GM23338 (cell line): ENCODE results near the gene IL9. TPM values are rescaled to one million over a fixed set of nuclear protein-coding genes. Genes with fewer than 3 reads are reported as not detected.

ENCODE experiments used
- ATAC-seq: fragments of 200-7000 bp; cut with Tn5 transposase; 3 replicates; pipeline ENCODE4 v1.9.1; 2020
- DNase-seq: peaks from one replicate; pipeline ENCODE4 v3.0.0-alpha.2; 2015; ENCODE audit warnings: low spot score
- H2AFZ ChIP-seq: fragments of 200-600 bp; sonication (generic); 2 replicates; pipeline ENCODE4 v1.8.0; 2016; ENCODE audit warnings: antibody characterized with exemption, mild to moderate bottlenecking, moderate library complexity
- H3F3A ChIP-seq: fragments of 200-600 bp; sonication (generic); replicated peaks from 2 replicates; pipeline ENCODE4 v1.8.0; 2017; ENCODE audit warnings: antibody characterized with exemption, mixed run types, low read depth
- H3K27ac ChIP-seq: fragments of 200-600 bp; sonication (generic); 2 replicates; pipeline ENCODE4 v1.6.1; 2016; ENCODE audit warnings: low read depth
- H3K27me3 ChIP-seq: fragments of 200-600 bp; sonication (generic); 2 replicates; pipeline ENCODE4 v1.8.0; 2016; ENCODE audit warnings: mild to moderate bottlenecking, mixed run types, moderate library complexity; ENCODE audit not compliant: insufficient read depth
- H3K36me3 ChIP-seq: fragments of 200-600 bp; sonication (generic); 2 replicates; pipeline ENCODE4 v1.8.0; 2016; ENCODE audit warnings: mild to moderate bottlenecking; ENCODE audit not compliant: insufficient read depth
- H3K4me1 ChIP-seq: fragments of 200-600 bp; sonication (generic); 2 replicates; pipeline ENCODE4 v1.8.0; 2016; ENCODE audit warnings: mild to moderate bottlenecking, moderate library complexity; ENCODE audit not compliant: insufficient read depth
- H3K4me2 ChIP-seq: fragments of 200-600 bp; sonication (generic); 2 replicates; pipeline ENCODE4 v1.7.1; 2017; ENCODE audit warnings: mixed run types
- H3K4me3 ChIP-seq: fragments of 200-600 bp; sonication (generic); 2 replicates; pipeline ENCODE4 v1.6.1; 2016; ENCODE audit warnings: mixed run types
- H3K79me2 ChIP-seq: fragments of 200-600 bp; sonication (generic); replicated peaks from 2 replicates; pipeline ENCODE4 v1.8.0; 2017; ENCODE audit warnings: mild to moderate bottlenecking; ENCODE audit not compliant: insufficient read depth
- H3K9me2 ChIP-seq: fragments of 200-600 bp; sonication (generic); 2 replicates; pipeline ENCODE4 v1.8.0; 2017; ENCODE audit not compliant: insufficient read depth
- H4K20me1 ChIP-seq: fragments of 200-600 bp; sonication (generic); replicated peaks from 2 replicates; pipeline ENCODE4 v1.8.0; 2017; ENCODE audit warnings: mild to moderate bottlenecking; ENCODE audit not compliant: insufficient read depth
- H3K27ac Mint-ChIP-seq: 2 replicates; pipeline ENCODE4 v1.8.0; 2020; ENCODE audit warnings: inconsistent platforms, mild to moderate bottlenecking, moderate library complexity, mixed read lengths
- H3K27me3 Mint-ChIP-seq: 3 replicates; pipeline ENCODE4 v1.8.0; 2022; ENCODE audit warnings: low read depth, mild to moderate bottlenecking, moderate library complexity, mixed read lengths, inconsistent platforms; ENCODE audit not compliant: insufficient read depth, poor library complexity
- H3K36me3 Mint-ChIP-seq: 3 replicates; pipeline ENCODE4 v1.8.0; 2021; ENCODE audit warnings: low read depth, mild to moderate bottlenecking, inconsistent platforms, moderate library complexity, mixed read lengths
- H3K4me1 Mint-ChIP-seq: 3 replicates; pipeline ENCODE4 v1.8.0; 2020; ENCODE audit warnings: mild to moderate bottlenecking, inconsistent platforms, mixed read lengths
- H3K4me3 Mint-ChIP-seq: 3 replicates; pipeline ENCODE4 v1.8.0; 2021; ENCODE audit warnings: moderate library complexity, mild to moderate bottlenecking, inconsistent platforms, mixed read lengths
- H3K9me3 Mint-ChIP-seq: 3 replicates; pipeline ENCODE4 v1.8.0; 2020; ENCODE audit warnings: moderate library complexity, mild to moderate bottlenecking, inconsistent platforms, mixed read lengths
- CREB1 ChIP-seq: fragments of 250-450 bp; sonication (Bioruptor Pico); IDR thresholded peaks from 2 replicates; pipeline ENCODE4 v1.5.0; 2020; ENCODE audit warnings: low read depth, mild to moderate bottlenecking, moderate library complexity
- ETS1 ChIP-seq: IDR thresholded peaks from 2 replicates; pipeline ENCODE4 v1.6.1; 2016; ENCODE audit warnings: antibody characterized with exemption
- EZH2 ChIP-seq: fragments of 200-600 bp; sonication (generic); IDR thresholded peaks from one replicate; pipeline ENCODE4 v1.8.0; 2017; ENCODE audit warnings: antibody characterized with exemption, mild to moderate bottlenecking, low read depth; ENCODE audit not compliant: unreplicated experiment
- EZH2phosphoT487 ChIP-seq: fragments of 200-600 bp; sonication (generic); IDR thresholded peaks from one replicate; pipeline ENCODE4 v1.8.1; 2018; ENCODE audit warnings: antibody characterized with exemption; ENCODE audit not compliant: unreplicated experiment
- JUNB ChIP-seq: IDR thresholded peaks from one replicate; pipeline ENCODE4 v1.6.1; 2016; ENCODE audit warnings: antibody characterized with exemption; ENCODE audit not compliant: unreplicated experiment
- NANOG ChIP-seq: IDR thresholded peaks from 2 replicates; pipeline ENCODE4 v1.6.1; 2016; ENCODE audit warnings: antibody characterized with exemption, borderline replicate concordance
- POLR2AphosphoS5 ChIP-seq: IDR thresholded peaks from 2 replicates; pipeline ENCODE4 v1.6.1; 2016; ENCODE audit warnings: antibody characterized with exemption, low read depth
- REST ChIP-seq: IDR thresholded peaks from one replicate; pipeline ENCODE4 v1.6.1; 2018; ENCODE audit warnings: antibody characterized with exemption; ENCODE audit not compliant: unreplicated experiment
- STAT1 ChIP-seq: IDR thresholded peaks from one replicate; pipeline ENCODE4 v1.6.1; 2016; ENCODE audit warnings: antibody characterized with exemption; ENCODE audit not compliant: unreplicated experiment
- ZNF114 ChIP-seq: fragments of 250-450 bp; sonication (Bioruptor Pico); IDR thresholded peaks from 2 replicates; pipeline ENCODE4 v1.5.0; 2020; ENCODE audit warnings: mild to moderate bottlenecking, moderate library complexity
- ZNF331 ChIP-seq: fragments of 250-450 bp; sonication (Bioruptor Pico); IDR thresholded peaks from 2 replicates; pipeline ENCODE4 v1.5.0; 2020; ENCODE audit warnings: low read depth, mild to moderate bottlenecking, moderate library complexity
- ZNF462 ChIP-seq: fragments of 250-450 bp; sonication (Bioruptor Pico); IDR thresholded peaks from 2 replicates; pipeline ENCODE4 v1.5.0; 2020; ENCODE audit warnings: mild to moderate bottlenecking, moderate library complexity
- polyA plus RNA-seq: library from polyadenylated mRNA; unstranded; fragments of >200 nt; fragmentation: Nextera tagmentation; extraction: Ambion mirVana; gene quantifications from 2 replicates; pipeline ENCODE4 v1.2.1, GENCODE V29; 2016
- total RNA-seq: library from RNA; depleted of rRNA; stranded (reverse); fragments of >200 nt; shearing (Covaris generic); gene quantifications from 2 replicates; pipeline ENCODE4 v1.2.3, GENCODE V29; 2014
- TF ChIP-seq, protein P1 (sequence below), 2 experiments: fragments of 200-600 bp in 1 of 2; sonication (generic) in 1 of 2; conservative IDR thresholded peaks; 2 replicates each; pipeline versions ENCODE4 v1.5.1 to v1.6.1; 2016 to 2017; ENCODE audit warnings: antibody characterized with exemption in 2 of 2, low read depth in 2 of 2, mild to moderate bottlenecking in 2 of 2, moderate library complexity in 1 of 2

Gene IL9
- total and polyA plus RNA-seq, 2 experiments from 2014 or later: not detected

GRCh38 chr5:135901633-135902032 is 6.0 kb upstream of the IL9 start:
- Mint-ChIP-seq H3K36me3 (no peaks in the 10 kb centered on the region), H3K9me3 (no peaks in the 10 kb centered on the region), H3K4me3 (no peak overlapping the region), H3K27me3 (peaks cover 2% of the 10 kb centered on the region), H3K27ac (no peak overlapping the region), H3K4me1 (no peaks in the 10 kb centered on the region)
- ATAC-seq (no peak), DNase-seq (no peak)
- Histone ChIP-seq H3K36me3 (no peaks in the 10 kb centered on the region), H3K4me2 (no peak overlapping the region), H3K27ac (no peak overlapping the region), H3K4me1 (no peaks in the 10 kb centered on the region), H3K4me3 (no peak overlapping the region), H2AFZ (no peak overlapping the region), H3F3A (no peaks in the 10 kb centered on the region), H3K79me2 (no peaks in the 10 kb centered on the region), H3K27me3 (no peaks in the 10 kb centered on the region), H4K20me1 (0 out of 2 replicates have a peak, but pooled peaks cover 3% of the 10 kb centered on the region), H3K9me2 (no peaks in the 10 kb centered on the region)
- TF ChIP-seq EZH2 (no peak), EZH2phosphoT487 (no peak), ZNF331 (no peak), STAT1 (no peak), POLR2AphosphoS5 (no peak), ETS1 (no peak), ZNF114 (CRISPR knock-in tag) (no peak), CREB1 (CRISPR knock-in tag) (no peak), NANOG (no peak), JUNB (no peak), ZNF462 (no peak), REST (no peak)
- TF ChIP-seq, protein P1, sequence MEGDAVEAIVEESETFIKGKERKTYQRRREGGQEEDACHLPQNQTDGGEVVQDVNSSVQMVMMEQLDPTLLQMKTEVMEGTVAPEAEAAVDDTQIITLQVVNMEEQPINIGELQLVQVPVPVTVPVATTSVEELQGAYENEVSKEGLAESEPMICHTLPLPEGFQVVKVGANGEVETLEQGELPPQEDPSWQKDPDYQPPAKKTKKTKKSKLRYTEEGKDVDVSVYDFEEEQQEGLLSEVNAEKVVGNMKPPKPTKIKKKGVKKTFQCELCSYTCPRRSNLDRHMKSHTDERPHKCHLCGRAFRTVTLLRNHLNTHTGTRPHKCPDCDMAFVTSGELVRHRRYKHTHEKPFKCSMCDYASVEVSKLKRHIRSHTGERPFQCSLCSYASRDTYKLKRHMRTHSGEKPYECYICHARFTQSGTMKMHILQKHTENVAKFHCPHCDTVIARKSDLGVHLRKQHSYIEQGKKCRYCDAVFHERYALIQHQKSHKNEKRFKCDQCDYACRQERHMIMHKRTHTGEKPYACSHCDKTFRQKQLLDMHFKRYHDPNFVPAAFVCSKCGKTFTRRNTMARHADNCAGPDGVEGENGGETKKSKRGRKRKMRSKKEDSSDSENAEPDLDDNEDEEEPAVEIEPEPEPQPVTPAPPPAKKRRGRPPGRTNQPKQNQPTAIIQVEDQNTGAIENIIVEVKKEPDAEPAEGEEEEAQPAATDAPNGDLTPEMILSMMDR (conservative IDR thresholded peaks at IDR 0.05; ENCODE audit: low read depth in 2 of 2): no peak
